Epithelial cell of prostate (primary cell): Measurements from ENCODE around the gene ADGRG4.
"Not testable (repeated sequence)": the region's sequence is repeated elsewhere in the genome, so short reads cannot be mapped to it uniquely, and the experiment has no call there.

Experiments
- DNase-seq: peaks from one replicate; pipeline ENCODE4 v3.0.0-alpha.2; 2011; ENCODE audit warnings: low read depth, low spot score
- H3K27ac ChIP-seq: fragments of 450-650 bp; 2 replicates; pipeline ENCODE4 v1.5.1; 2017; ENCODE audit warnings: mild to moderate bottlenecking

Gene ADGRG4

GRCh38 chrX:136300721-136301120, at the start of gene ADGRG4:
TSS of gene ADGRG4 (plus strand) at chrX:136300963. CDS start at chrX:136308778, 7,815 bp downstream.
- DNase-seq, H3K27ac ChIP-seq: not testable (repeated sequence)

GRCh38 chrX:136251041-136251991, 49.4 kb upstream of the ADGRG4 start, which contains the start of gene MAP7D3:
TSS of gene MAP7D3 (minus strand) at chrX:136251400. CDS start at chrX:136251358, 42 bp downstream.
- DNase-seq = no peak
- peak within 1 kb of the TSS; percentile 60 for H3K27ac ChIP-seq

GRCh38 chrX:136255541-136255940, 45.2 kb upstream of the ADGRG4 start:
- no peak overlapping the region for H3K27ac ChIP-seq
- DNase-seq = no peak

GRCh38 chrX:136256026-136256425, 44.7 kb upstream of the ADGRG4 start:
- no peak for DNase-seq
- no peak overlapping the region for H3K27ac ChIP-seq

GRCh38 chrX:136258951-136259350, 41.8 kb upstream of the ADGRG4 start:
- DNase-seq = no peak
- peak overlapping the region; percentile 67 for H3K27ac ChIP-seq

GRCh38 chrX:136259543-136259942, 41.2 kb upstream of the ADGRG4 start:
- DNase-seq = no peak
- peak overlapping the region; percentile 67 for H3K27ac ChIP-seq

GRCh38 chrX:136260776-136261175, 40.0 kb upstream of the ADGRG4 start:
- peak overlapping the region; percentile 67 for H3K27ac ChIP-seq
- DNase-seq = no peak

- peak overlapping the region; percentile 67 for H3K27ac ChIP-seq
- DNase-seq = no peak
These were observed 39.4 kb upstream of the ADGRG4 start for GRCh38 chrX:136261321-136261720.

GRCh38 chrX:136262243-136262642, 38.5 kb upstream of the ADGRG4 start:
- no peak for DNase-seq
- H3K27ac ChIP-seq = no peak overlapping the region

GRCh38 chrX:136262812-136263315, 37.9 kb upstream of the ADGRG4 start:
- H3K27ac ChIP-seq = no peak overlapping the region
- no peak for DNase-seq

- H3K27ac ChIP-seq = no peak overlapping the region
- no peak for DNase-seq
These were observed 33.9 kb upstream of the ADGRG4 start for GRCh38 chrX:136266828-136267227.

GRCh38 chrX:136268051-136269048, 32.4 kb upstream of the ADGRG4 start:
- no peak overlapping the region for H3K27ac ChIP-seq
- no peak for DNase-seq

- H3K27ac ChIP-seq = no peak overlapping the region
These were observed 30.8 kb upstream of the ADGRG4 start for GRCh38 chrX:136269921-136270320.

GRCh38 chrX:136271300-136271699, 29.5 kb upstream of the ADGRG4 start:
- no peak overlapping the region for H3K27ac ChIP-seq
- DNase-seq = no peak

More at GRCh38 chrX:136269921-136270320, 30.8 kb upstream of the ADGRG4 start:
- no peak for DNase-seq

- no peak overlapping the region for H3K27ac ChIP-seq
- DNase-seq = no peak
These were observed 28.4 kb upstream of the ADGRG4 start for GRCh38 chrX:136272325-136272724.

- no peak for DNase-seq
- H3K27ac ChIP-seq = no peak overlapping the region
These were observed 26.8 kb upstream of the ADGRG4 start for GRCh38 chrX:136273986-136274385.

- H3K27ac ChIP-seq = no peak overlapping the region
- no peak for DNase-seq
These were observed 25.2 kb upstream of the ADGRG4 start for GRCh38 chrX:136275553-136275952.

- DNase-seq, H3K27ac ChIP-seq: not testable (repeated sequence)
These were observed 14.4 kb upstream of the ADGRG4 start for GRCh38 chrX:136286375-136286774.

- no peak for DNase-seq
- H3K27ac ChIP-seq = no peak overlapping the region
These were observed 8.9 kb upstream of the ADGRG4 start for GRCh38 chrX:136291824-136292223.

- no peak for DNase-seq
- H3K27ac ChIP-seq = no peak overlapping the region
These were observed 8.1 kb upstream of the ADGRG4 start for GRCh38 chrX:136292656-136293055.
